H1 (cell line): Measurements from ENCODE around the gene TAF1B. TPM values are rescaled to one million over a fixed set of nuclear protein-coding genes. Genes with fewer than 3 reads are reported as not detected.

ENCODE experiments used
- CTCF ChIA-PET: fragments of 300-600 bp; sonication (Branson Sonifier 250); formaldehyde crosslinking; loops from one replicate; lab custom pipeline; 2021; ENCODE audit not compliant: partially characterized antibody; lab: Charles Lee
- POLR2A ChIA-PET: fragments of 300-600 bp; sonication (Branson Sonifier 250); formaldehyde crosslinking; loops from one replicate; lab custom pipeline; 2021; ENCODE audit warnings: inconsistent platforms; ENCODE audit not compliant: partially characterized antibody; lab: Charles Lee
- DNase-seq, 2 experiments: peaks; one replicate each; pipeline versions ENCODE4 v3.0.0 to v3.0.0-alpha.2; 2010 to 2022; ENCODE audit warnings: low spot score in 2 of 2, low read depth in 1 of 2, mixed read lengths in 1 of 2
- FAIRE-seq: peaks from 2 replicates; lab custom pipeline; 2011; peaks lifted over from hg19 to GRCh38; lab: Jason Lieb, UNC
- H2AFZ ChIP-seq: 2 replicates; pipeline ENCODE4 v1.8.1; 2012; ENCODE audit warnings: low read length, inconsistent platforms
- H2AK5ac ChIP-seq: 2 replicates; pipeline ENCODE4 v1.6.1; 2013; ENCODE audit warnings: low read depth, low read length
- H2BK120ac ChIP-seq: replicated peaks from 2 replicates; pipeline ENCODE3; 2013; ENCODE audit warnings: low read depth, low read length, inconsistent platforms
- H2BK12ac ChIP-seq: 2 replicates; pipeline ENCODE4 v1.6.1; 2013; ENCODE audit warnings: low read depth, low read length
- H2BK15ac ChIP-seq: 2 replicates; pipeline ENCODE4 v1.6.1; 2013; ENCODE audit warnings: low read length
- H2BK20ac ChIP-seq: 2 replicates; pipeline ENCODE4 v1.6.1; 2013; ENCODE audit warnings: low read length
- H2BK5ac ChIP-seq: 2 replicates; pipeline ENCODE4 v1.6.1; 2013; ENCODE audit warnings: low read depth, low read length
- H3K14ac ChIP-seq: 2 replicates; pipeline ENCODE4 v1.6.1; 2013; ENCODE audit warnings: inconsistent platforms; ENCODE audit not compliant: insufficient read length
- H3K18ac ChIP-seq: 2 replicates; pipeline ENCODE4 v1.6.1; 2013; ENCODE audit warnings: low read length; ENCODE audit errors: extremely low read depth
- H3K23ac ChIP-seq: 2 replicates; pipeline ENCODE4 v1.6.1; 2013; ENCODE audit warnings: inconsistent platforms; ENCODE audit not compliant: insufficient read length
- H3K23me2 ChIP-seq: 2 replicates; pipeline ENCODE4 v1.6.1; 2013; ENCODE audit warnings: low read depth, low read length
- H3K27ac ChIP-seq: 2 replicates; pipeline ENCODE4 v1.6.1; 2011; ENCODE audit warnings: low read depth, low read length, inconsistent platforms
- H3K27me3 ChIP-seq, 4 experiments: replicated peaks in 1 of 4; 1 replicate in 1 of 4; 2 replicates in 3 of 4; pipeline versions ENCODE4 v1.6.1 to v1.8.1; 2011 to 2013; ENCODE audit warnings: low read length in 3 of 4, mild to moderate bottlenecking in 3 of 4, inconsistent platforms in 2 of 4, mixed read lengths in 2 of 4, moderate library complexity in 1 of 4; ENCODE audit not compliant: control insufficient read depth in 3 of 4, insufficient read depth in 3 of 4; ENCODE audit errors: extremely low read depth in 1 of 4
- H3K36me3 ChIP-seq, 4 experiments: 2 replicates each; pipeline versions ENCODE4 v1.6.1 to v1.8.1; 2011 to 2013; ENCODE audit warnings: mild to moderate bottlenecking in 4 of 4, low read length in 3 of 4, moderate library complexity in 2 of 4, control low read depth in 1 of 4, inconsistent platforms in 1 of 4; ENCODE audit not compliant: insufficient read depth in 4 of 4, control insufficient read depth in 2 of 4
- H3K4ac ChIP-seq: replicated peaks from 2 replicates; pipeline ENCODE3; 2013; ENCODE audit warnings: low read length, low read depth, mixed read lengths, inconsistent platforms; ENCODE audit not compliant: insufficient read length
- H3K4me1 ChIP-seq, 4 experiments: replicated peaks in 1 of 4; 1 replicate in 1 of 4; 2 replicates in 3 of 4; pipeline versions ENCODE4 v1.6.1 to v1.8.1; 2011 to 2013; ENCODE audit warnings: low read length in 3 of 4, inconsistent platforms in 2 of 4, mixed read lengths in 1 of 4; ENCODE audit not compliant: insufficient read depth in 4 of 4, control insufficient read depth in 3 of 4
- H3K4me2 ChIP-seq, 2 experiments: 2 replicates each; pipeline versions ENCODE4 v1.6.1 to v1.8.1; 2011 to 2013; ENCODE audit warnings: low read depth in 2 of 2, low read length in 2 of 2, control low read depth in 1 of 2, inconsistent platforms in 1 of 2, mild to moderate bottlenecking in 1 of 2; ENCODE audit not compliant: insufficient read depth in 1 of 2
- H3K4me3 ChIP-seq, 4 experiments: fragments of 200-600, 300-600 bp in 1 of 4; sonication (generic), shearing (Covaris generic), sonication (Bioruptor Twin) in 1 of 4; 2 replicates each; pipeline versions ENCODE4 v1.5.1 to v1.8.1; 2011 to 2016; ENCODE audit warnings: low read length in 4 of 4, low read depth in 3 of 4, control low read depth in 2 of 4, inconsistent platforms in 2 of 4, mild to moderate bottlenecking in 2 of 4, mixed read lengths in 1 of 4, moderate library complexity in 1 of 4; ENCODE audit not compliant: insufficient read depth in 2 of 4; ENCODE audit errors: extremely low read depth in 1 of 4
- H3K56ac ChIP-seq: replicated peaks from 2 replicates; pipeline ENCODE3; 2013; ENCODE audit warnings: low read depth, mild to moderate bottlenecking, mixed read lengths, low read length, inconsistent platforms; ENCODE audit not compliant: insufficient read length
- H3K79me1 ChIP-seq: 2 replicates; pipeline ENCODE4 v1.6.1; 2013; ENCODE audit warnings: low read depth, low read length, control low read depth
- H3K79me2 ChIP-seq, 2 experiments: 2 replicates each; pipeline versions ENCODE4 v1.6.1 to v1.8.1; 2012 to 2013; ENCODE audit warnings: low read length in 2 of 2, mild to moderate bottlenecking in 2 of 2, inconsistent platforms in 1 of 2; ENCODE audit not compliant: insufficient read depth in 2 of 2, control insufficient read depth in 1 of 2
- H3K9ac ChIP-seq, 4 experiments: replicated peaks in 1 of 4; 1 replicate in 1 of 4; 2 replicates in 3 of 4; pipeline versions ENCODE4 v1.6.1 to v1.8.1; 2011 to 2013; ENCODE audit warnings: low read depth in 3 of 4, low read length in 3 of 4, control low read depth in 2 of 4, mild to moderate bottlenecking in 2 of 4, moderate library complexity in 2 of 4, inconsistent platforms in 1 of 4; ENCODE audit errors: extremely low read depth in 1 of 4
- H3K9me3 ChIP-seq, 2 experiments: 2 replicates each; pipeline versions ENCODE4 v1.6.1 to v1.8.1; 2012 to 2013; ENCODE audit warnings: mild to moderate bottlenecking in 2 of 2, moderate library complexity in 2 of 2, control low read depth in 1 of 2, inconsistent platforms in 1 of 2, low read depth in 1 of 2, low read length in 1 of 2, mixed read lengths in 1 of 2; ENCODE audit not compliant: insufficient read depth in 2 of 2
- H4K20me1 ChIP-seq, 2 experiments: replicated peaks in 1 of 2; 2 replicates each; pipeline versions ENCODE3 to v1.8.1; 2011 to 2013; ENCODE audit warnings: inconsistent platforms in 2 of 2, low read length in 2 of 2, mild to moderate bottlenecking in 1 of 2; ENCODE audit not compliant: insufficient read depth in 2 of 2, control insufficient read depth in 1 of 2
- H4K5ac ChIP-seq: 2 replicates; pipeline ENCODE4 v1.6.1; 2013; ENCODE audit warnings: low read length, low read depth, mixed read lengths, inconsistent platforms; ENCODE audit not compliant: insufficient read length
- H4K8ac ChIP-seq: 2 replicates; pipeline ENCODE4 v1.8.0; 2013; ENCODE audit warnings: mild to moderate bottlenecking, moderate library complexity, low read length, inconsistent platforms; ENCODE audit not compliant: insufficient read depth; ENCODE audit errors: extremely low read depth
- H4K91ac ChIP-seq: replicated peaks from 2 replicates; pipeline ENCODE3; 2013; ENCODE audit warnings: low read length, mixed read lengths, inconsistent platforms; ENCODE audit not compliant: insufficient read length
- CBX8 ChIP-seq: fragments of 300-800, 300-1000 bp; sonication (generic); IDR thresholded peaks from 2 replicates; pipeline ENCODE4 v1.7.1; 2016; ENCODE audit warnings: low read depth, low read length, borderline replicate concordance
- GABPA ChIP-seq: IDR thresholded peaks from 2 replicates; pipeline ENCODE4 v1.6.1; 2011; ENCODE audit warnings: mild to moderate bottlenecking, low read length, moderate library complexity, borderline replicate concordance; ENCODE audit not compliant: insufficient read depth
- JUN ChIP-seq: IDR thresholded peaks from 2 replicates; pipeline ENCODE4 v1.6.1; 2011; ENCODE audit warnings: low read depth, mild to moderate bottlenecking, improper control_type of control experiment, low read length
- RXRA ChIP-seq: IDR thresholded peaks from 2 replicates; pipeline ENCODE4 v1.6.1; 2011; ENCODE audit warnings: low read depth, mild to moderate bottlenecking, low read length, moderate library complexity; ENCODE audit not compliant: insufficient read depth
- SAP30 ChIP-seq: fragments of 300-600 bp; sonication (generic); IDR thresholded peaks from 2 replicates; pipeline ENCODE4 v1.7.1; 2012; ENCODE audit warnings: low read length, moderate library complexity, mild to moderate bottlenecking, inconsistent platforms; ENCODE audit not compliant: insufficient read depth, insufficient replicate concordance
- SP1 ChIP-seq: IDR thresholded peaks from 2 replicates; pipeline ENCODE4 v1.6.1; 2011; ENCODE audit warnings: low read depth, low read length
- SRF ChIP-seq: IDR thresholded peaks from 2 replicates; pipeline ENCODE4 v1.6.1; 2011; ENCODE audit warnings: mild to moderate bottlenecking, low read depth, low read length, moderate library complexity
- WGBS, 2 experiments: shearing (Covaris generic) in 1 of 2; methylation state at CpG; one replicate each; pipeline versions ENCODE4 v1.1.6 to v1.1.7; 2013 to 2015; ENCODE audit warnings: low lambda C conversion rate in 2 of 2, mixed read lengths in 2 of 2, inconsistent platforms in 1 of 2, low coverage in 1 of 2, missing lambda C conversion rate in 1 of 2; ENCODE audit not compliant: insufficient replicate concordance in 2 of 2, insufficient coverage in 1 of 2, insufficient read length in 1 of 2; ENCODE audit errors: extremely low coverage in 1 of 2, missing lambda C conversion rate in 1 of 2; 5-methylcytosine and 5-hydroxymethylcytosine counted together
- polyA plus RNA-seq, 7 experiments: library from polyadenylated mRNA; depleted of rRNA in 3 of 7; stranded (reverse) in 5 of 7; unstranded in 2 of 7; fragments of >200 nt in 5 of 7; fragments of 200-250 nt in 2 of 7; gene quantifications; 1 replicate in 5 of 7; 2 replicates in 1 of 7; 4 replicates in 1 of 7; pipeline versions ENCODE4 v1.2.1 to v1.2.3, GENCODE V29; 2011 to 2013; ENCODE audit warnings: missing spikeins in 2 of 7, mixed read lengths in 2 of 7
- total RNA-seq: library from RNA; stranded (reverse); fragmentation: NEBNext Ultra II Directional; extraction: Animal tissue kit (Norgen Biotek cat#: 25700); gene quantifications from 2 replicates; pipeline ENCODE4 v1.2.1, GENCODE V29; 2021

The TAF1B gene
- total and polyA plus RNA-seq, 2 of the 8 experiments (the other 6 are each of a cell fraction or from before 2014, with no cell fraction given): 6.6 to 25.2 TPM

DNA sequence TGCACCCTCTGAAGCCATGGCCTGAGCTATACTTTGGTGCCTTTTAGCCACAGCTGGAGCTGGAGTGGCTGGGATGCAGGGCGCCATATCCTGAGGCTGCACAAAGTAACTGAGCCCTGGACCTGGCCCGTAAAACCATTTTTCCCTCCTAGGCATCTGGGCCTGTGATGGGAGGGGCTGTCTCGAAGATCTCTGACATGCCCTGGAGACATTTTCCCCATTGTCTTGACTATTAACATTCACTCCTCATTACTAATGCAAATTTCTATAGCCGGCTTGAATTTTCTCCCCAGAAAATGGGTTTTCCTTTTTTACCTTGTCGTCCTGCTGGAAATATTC, 15.4 kb downstream of the TAF1B start:
- CTCF ChIA-PET: no interaction called here
- H3K4me2 ChIP-seq: no peak overlapping the region
- H4K8ac ChIP-seq: no peak overlapping the region
- H2BK20ac ChIP-seq: no peak overlapping the region
- H3K14ac ChIP-seq: no peak overlapping the region
- no peak overlapping the region for H4K5ac ChIP-seq
- H3K79me1 ChIP-seq: no peaks in the 10 kb centered on the region
- H2BK120ac ChIP-seq: no peak overlapping the region
- no peak overlapping the region for H3K4me3 ChIP-seq
- no peak overlapping the region for H3K9ac ChIP-seq
- FAIRE-seq (no peak), DNase-seq (no peak)
- H3K4ac ChIP-seq: no peak overlapping the region
- H2BK5ac ChIP-seq: no peak overlapping the region
- H2BK15ac ChIP-seq: no peak overlapping the region
- H3K4me1 ChIP-seq: no peaks in the 10 kb centered on the region
- H3K9me3 ChIP-seq: peaks cover 38 to 47% of the 10 kb centered on the region in 2 experiments
- no peak overlapping the region for H3K23ac ChIP-seq
- no peaks in the 10 kb centered on the region for H3K27me3 ChIP-seq
- H2AK5ac ChIP-seq: no peak overlapping the region
- H2AFZ ChIP-seq: no peak overlapping the region
- H3K18ac ChIP-seq: no peak overlapping the region
- no peaks in the 10 kb centered on the region for H4K20me1 ChIP-seq
- H4K91ac ChIP-seq: no peak overlapping the region
- H2BK12ac ChIP-seq: no peak overlapping the region
- POLR2A ChIA-PET: no interaction called here
- H3K27ac ChIP-seq: no peak overlapping the region
- H3K79me2 ChIP-seq: no peaks in the 10 kb centered on the region
- H3K56ac ChIP-seq: no peak overlapping the region
- H3K36me3 ChIP-seq: peaks cover 3 to 65% (median 35%) of the 10 kb centered on the region in 4 experiments
- WGBS, 2 experiments: 87% methylated on average over 5 of the region's 5 CpGs; no CpG with 5 or more reads in 1 of the 2 experiments
- H3K23me2 ChIP-seq: no peaks in the 10 kb centered on the region
- no peak for TF ChIP-seq GABPA
- no peak for TF ChIP-seq SP1
- TF ChIP-seq SRF: no peak
- TF ChIP-seq SAP30: no peak
- no peak for TF ChIP-seq JUN
- no peak for TF ChIP-seq RXRA
- no peak for TF ChIP-seq CBX8
